Loucy (cell line): ENCODE data around the gene PPOX.

Source experiments
- H2AFZ ChIP-seq: fragments of 200-600 bp; sonication (generic); 2 replicates; pipeline ENCODE4 v1.6.0; 2016; ENCODE audit warnings: antibody characterized with exemption, mild to moderate bottlenecking, low read length, moderate library complexity
- H3F3A ChIP-seq: fragments of 200-600 bp; 2 replicates; pipeline ENCODE4 v1.6.0; 2016; ENCODE audit warnings: antibody characterized with exemption, low read depth, mild to moderate bottlenecking
- H3K27me3 ChIP-seq: fragments of 200-600 bp; sonication (generic); 2 replicates; pipeline ENCODE4 v1.6.1; 2014; ENCODE audit warnings: low read length, mild to moderate bottlenecking; ENCODE audit not compliant: insufficient read depth, poor library complexity, severe bottlenecking
- H3K36me3 ChIP-seq: fragments of 200-600 bp; sonication (generic); 2 replicates; pipeline ENCODE4 v1.6.1; 2016; ENCODE audit warnings: low read length; ENCODE audit not compliant: insufficient read depth
- H3K4me1 ChIP-seq: fragments of 200-600 bp; sonication (generic); 2 replicates; pipeline ENCODE4 v1.5.1; 2014; ENCODE audit warnings: low read length, mild to moderate bottlenecking; ENCODE audit not compliant: insufficient read depth, poor library complexity, severe bottlenecking
- H3K4me2 ChIP-seq: fragments of 200-600 bp; sonication (generic); 2 replicates; pipeline ENCODE4 v1.6.0; 2014; ENCODE audit warnings: antibody characterized with exemption, low read length, low read depth, mild to moderate bottlenecking; ENCODE audit not compliant: poor library complexity, severe bottlenecking
- H3K4me3 ChIP-seq: fragments of 200-600 bp; sonication (generic); 2 replicates; pipeline ENCODE4 v1.5.1; 2014; ENCODE audit warnings: low read length, mild to moderate bottlenecking, mixed read lengths; ENCODE audit not compliant: poor library complexity, severe bottlenecking
- H3K79me2 ChIP-seq: fragments of 200-600 bp; sonication (generic); 2 replicates; pipeline ENCODE4 v1.6.1; 2014; ENCODE audit warnings: low read length; ENCODE audit not compliant: insufficient read depth
- H3K9ac ChIP-seq: fragments of 200-600 bp; sonication (generic); 2 replicates; pipeline ENCODE4 v1.6.0; 2014; ENCODE audit warnings: mild to moderate bottlenecking, low read depth, low read length, moderate library complexity; ENCODE audit not compliant: poor library complexity, severe bottlenecking
- H3K9me2 ChIP-seq: fragments of 200-600 bp; sonication (generic); replicated peaks from 2 replicates; pipeline ENCODE4 v1.6.1; 2016; ENCODE audit warnings: low read depth, low read length, mixed read lengths
- H3K9me3 ChIP-seq: fragments of 200-600 bp; sonication (generic); 2 replicates; pipeline ENCODE4 v1.6.1; 2014; ENCODE audit warnings: mild to moderate bottlenecking, antibody characterized with exemption, low read length, low read depth; ENCODE audit not compliant: insufficient read depth
- H4K20me1 ChIP-seq: fragments of 200-600 bp; sonication (generic); 2 replicates; pipeline ENCODE4 v1.6.0; 2014; ENCODE audit warnings: antibody characterized with exemption, low read length, mild to moderate bottlenecking; ENCODE audit not compliant: insufficient read depth, poor library complexity, severe bottlenecking
- CTCF ChIP-seq: fragments of 200-600 bp; sonication (generic); conservative IDR thresholded peaks from 2 replicates; pipeline ENCODE4 v1.5.1; 2014; ENCODE audit warnings: mild to moderate bottlenecking, antibody characterized with exemption, low read length
- EZH2phosphoT487 ChIP-seq: fragments of 200-600 bp; IDR thresholded peaks from 2 replicates; pipeline ENCODE4 v1.6.1; 2018; ENCODE audit warnings: antibody characterized with exemption, mild to moderate bottlenecking, moderate library complexity, borderline replicate concordance

PPOX gene

DNA sequence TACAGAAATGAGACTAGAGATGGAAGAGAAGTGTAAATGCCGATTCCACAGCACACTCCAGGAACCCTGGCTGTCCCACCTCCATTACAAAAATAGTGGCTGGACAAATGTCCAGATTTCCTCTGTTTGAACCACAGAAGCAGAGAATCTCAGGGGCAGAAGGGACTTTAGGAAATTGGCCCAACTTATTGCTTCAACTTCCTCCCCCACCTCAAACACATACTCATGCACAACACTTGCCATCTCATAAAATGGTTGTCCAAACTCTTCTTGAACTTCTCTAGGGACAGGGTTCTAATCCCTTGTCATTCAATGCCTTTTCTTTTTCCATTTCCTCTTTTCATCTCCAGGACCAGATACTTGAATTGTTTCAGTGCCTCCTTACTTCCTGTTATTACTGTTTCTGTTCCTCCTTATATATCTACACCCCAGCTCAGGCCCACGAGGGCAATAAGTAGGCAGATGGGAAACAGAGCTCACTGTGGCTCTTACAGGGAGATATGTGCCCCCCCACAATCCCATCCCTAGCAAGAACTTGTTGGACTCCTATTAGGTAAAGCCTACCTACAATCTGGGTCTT lies 19.6 kb downstream of the PPOX start:
- Histone ChIP-seq H3K4me1 (peaks cover 46% of the 10 kb centered on the region), H3K4me3 (peak overlapping the region; percentile 47), H3K9ac (peak overlapping the region; percentile 65), H3K4me2 (peak overlapping the region; percentile 70), H3K9me3 (no peaks in the 10 kb centered on the region), H3K27me3 (no peaks in the 10 kb centered on the region), H3K9me2 (no peaks in the 10 kb centered on the region), H3K36me3 (no peaks in the 10 kb centered on the region), H3F3A (0 out of 2 replicates have a peak, but pooled peaks cover 5% of the 10 kb centered on the region), H3K79me2 (no peaks in the 10 kb centered on the region), H4K20me1 (no peaks in the 10 kb centered on the region), H2AFZ (peak overlapping the region; percentile 21)
- no peak for TF ChIP-seq CTCF
- TF ChIP-seq EZH2phosphoT487 = no peak

GRCh38 chr1:161187311-161187710 lies 21.1 kb downstream of the PPOX start:
- 0 out of 2 replicates have a peak overlapping the region, but pooled peaks have one; percentile 46 for H2AFZ ChIP-seq
- no peaks in the 10 kb centered on the region for H4K20me1 ChIP-seq
- H3K4me1 ChIP-seq = peaks cover 37% of the 10 kb centered on the region
- TF ChIP-seq CTCF (no peak), EZH2phosphoT487 (no peak)
- no peak overlapping the region for H3K4me3 ChIP-seq
- H3F3A ChIP-seq = 0 out of 2 replicates have a peak, but pooled peaks cover 5% of the 10 kb centered on the region
- no peaks in the 10 kb centered on the region for H3K9me3 ChIP-seq
- no peaks in the 10 kb centered on the region for H3K27me3 ChIP-seq
- no peaks in the 10 kb centered on the region for H3K79me2 ChIP-seq
- no peak overlapping the region for H3K9ac ChIP-seq
- H3K4me2 ChIP-seq = no peak overlapping the region
- no peaks in the 10 kb centered on the region for H3K9me2 ChIP-seq
- no peaks in the 10 kb centered on the region for H3K36me3 ChIP-seq

GRCh38 chr1:161188381-161188780 lies 22.2 kb downstream of the PPOX start:
- H3K4me1 ChIP-seq = peaks cover 29% of the 10 kb centered on the region
- no peak overlapping the region for H2AFZ ChIP-seq
- H3K27me3 ChIP-seq = no peaks in the 10 kb centered on the region
- H3K9me3 ChIP-seq = no peaks in the 10 kb centered on the region
- TF ChIP-seq CTCF = no peak
- TF ChIP-seq EZH2phosphoT487 = no peak
- no peaks in the 10 kb centered on the region for H3K36me3 ChIP-seq
- H3K79me2 ChIP-seq = no peaks in the 10 kb centered on the region
- H3K4me3 ChIP-seq = no peak overlapping the region
- H3K9me2 ChIP-seq = no peaks in the 10 kb centered on the region
- H3F3A ChIP-seq = 0 out of 2 replicates have a peak, but pooled peaks cover 5% of the 10 kb centered on the region
- no peak overlapping the region for H3K9ac ChIP-seq
- H3K4me2 ChIP-seq = no peak overlapping the region
- no peaks in the 10 kb centered on the region for H4K20me1 ChIP-seq
